GM19099 (cell line): ENCODE results near the gene FAM234A.

ENCODE experiments used
- POLR2A ChIP-seq: IDR thresholded peaks from 3 replicates; pipeline ENCODE4 v1.6.1; 2011; ENCODE audit warnings: low read depth; ENCODE audit not compliant: insufficient read length; ENCODE audit errors: extremely low read depth

Gene FAM234A

GRCh38 chr16:259814-260253, 25.2 kb downstream of the FAM234A start:
- TF ChIP-seq POLR2A: no peak

- no peak for TF ChIP-seq POLR2A
Measured at GRCh38 chr16:260326-260725, 25.7 kb downstream of the FAM234A start.

- no peak for TF ChIP-seq POLR2A
Measured at GRCh38 chr16:261031-261691, 26.5 kb downstream of the FAM234A start.

- TF ChIP-seq POLR2A: no peak
Measured at GRCh38 chr16:262121-262745, 27.6 kb downstream of the FAM234A start.

- no peak for TF ChIP-seq POLR2A
Measured at GRCh38 chr16:263182-263774, 28.7 kb downstream of the FAM234A start.

GRCh38 chr16:263944-264343, 29.3 kb downstream of the FAM234A start:
- no peak for TF ChIP-seq POLR2A

- TF ChIP-seq POLR2A: no peak
Measured at GRCh38 chr16:264440-264951, 29.9 kb downstream of the FAM234A start.

- TF ChIP-seq POLR2A: no peak
Measured at GRCh38 chr16:265002-265529, 30.4 kb downstream of the FAM234A start.

- no peak for TF ChIP-seq POLR2A
Measured at GRCh38 chr16:265711-266110, 31.1 kb downstream of the FAM234A start.

GRCh38 chr16:266258-267164, 31.9 kb downstream of the FAM234A start:
- TF ChIP-seq POLR2A: no peak

GRCh38 chr16:268141-269053, 33.8 kb downstream of the FAM234A start:
- no peak for TF ChIP-seq POLR2A

- no peak for TF ChIP-seq POLR2A
Measured at GRCh38 chr16:269061-269796, 34.6 kb downstream of the FAM234A start.
